ENCODE results near the gene OASL. TPM values are rescaled to one million over a fixed set of nuclear protein-coding genes. Genes with fewer than 3 reads are reported as not detected.

OASL gene
- polyA plus RNA-seq, 1 of the 3 experiments (the other 2 are of a cell fraction) = 0.41 TPM

- Histone ChIP-seq H3K27ac (ENCODE audit: low read depth in 2 of 2, low read length in 1 of 2) (no peak overlapping the region), H3K79me2 (ENCODE audit: insufficient read depth) (no peaks in the 10 kb centered on the region), H3K9me2 (no peaks in the 10 kb centered on the region), H3K4me3 (ENCODE audit: low read depth in 2 of 2, low read length in 1 of 2) (no peak overlapping the region), H3K4me1 (ENCODE audit: control insufficient read depth in 1 of 2, insufficient read depth in 2 of 2, low read depth in 1 of 2, low read length in 1 of 2) (no peaks in the 10 kb centered on the region), H3K9ac (no peak overlapping the region), H3K27me3 (ENCODE audit: insufficient read depth) (no peaks in the 10 kb centered on the region), H4K20me1 (ENCODE audit: insufficient read depth) (no peaks in the 10 kb centered on the region), H3F3A (replicated peaks; ENCODE audit: insufficient read depth) (no peaks in the 10 kb centered on the region), H3K36me3 (replicated peaks in 1 of 2; ENCODE audit: control insufficient read depth in 1 of 2, insufficient read depth in 2 of 2, low read length in 1 of 2) (peaks cover 10 to 17% of the 10 kb centered on the region in 2 experiments), H3K4me2 (no peak overlapping the region), H2AFZ (ENCODE audit: low read depth) (no peak overlapping the region), H3K9me3 (no peaks in the 10 kb centered on the region)
- TF ChIP-seq FOXM1 (IDR thresholded peaks at IDR 0.05; ENCODE audit: low read depth) (no peak), MXI1 (IDR thresholded peaks at IDR 0.05; ENCODE audit: low read depth, low read length) (no peak), SIN3A (IDR thresholded peaks at IDR 0.05; ENCODE audit: borderline replicate concordance, low read depth, low read length) (no peak), REST (IDR thresholded peaks at IDR 0.05; ENCODE audit: low read depth, low read length) (no peak), CHD2 (IDR thresholded peaks at IDR 0.05; ENCODE audit: low read length, partially characterized antibody) (no peak), NRF1 (IDR thresholded peaks at IDR 0.05; ENCODE audit: low read depth, low read length) (no peak), MEF2A (IDR thresholded peaks at IDR 0.05; ENCODE audit: borderline replicate concordance, low read depth) (no peak), TCF12 (IDR thresholded peaks at IDR 0.05) (no peak), EZH2phosphoT487 (IDR thresholded peaks at IDR 0.05; ENCODE audit: borderline replicate concordance, low read depth) (no peak), TAF1 (IDR thresholded peaks at IDR 0.05; ENCODE audit: borderline replicate concordance, low read depth, low read length) (no peak), FOSL2 (IDR thresholded peaks at IDR 0.05; ENCODE audit: borderline replicate concordance, low read depth) (no peak), FOXJ3 (CRISPR knock-in tag; IDR thresholded peaks at IDR 0.05) (no peak), USF1 (IDR thresholded peaks at IDR 0.05; ENCODE audit: borderline replicate concordance, low read depth) (no peak), ELF1 (IDR thresholded peaks at IDR 0.05) (no peak), GATA2 (CRISPR knock-in tag; IDR thresholded peaks at IDR 0.05) (no peak), EP300 (IDR thresholded peaks at IDR 0.05; ENCODE audit: borderline replicate concordance in 1 of 2, low read depth in 1 of 2, low read length in 1 of 2) (no peak)
- ChIA-PET POLR2A (no interaction called here), CTCF (interaction anchor here (0.9 kb wide), 1 partner anchor 29 kb away, joined by 3 read pairs; no protein-coding TSS in a partner anchor)
- WGBS (ENCODE audit: low lambda C conversion rate) = 87% methylated on average over 7 of the region's 11 CpGs
- DNase-seq = no peak
Observed at GRCh38 chr12:121001060-121001459, 38.0 kb downstream of the OASL start.

Data from SK-N-SH (cell line).